A549 (cell line): ENCODE results near the gene WDR26. TPM values are rescaled to one million over a fixed set of nuclear protein-coding genes. Genes with fewer than 3 reads are reported as not detected.

Source experiments
- ATAC-seq, 2 experiments: fragments of 200-7000 bp in 1 of 2; fragments of >200 bp in 1 of 2; cut with Nextera tagmentation in 1 of 2; cut with Tn5 transposase in 1 of 2; 3 replicates each; pipeline versions ENCODE4 v1.8.0 to v1.9.1; 2018 to 2020; ENCODE audit warnings: mild to moderate bottlenecking in 1 of 2, moderate library complexity in 1 of 2
- CTCF ChIA-PET: fragments of 300-600 bp; sonication (Branson Sonifier 250); formaldehyde crosslinking; extraction: SDS; loops from one replicate; lab custom pipeline; 2021; ENCODE audit warnings: antibody characterized with exemption, inconsistent platforms; lab: Yijun Ruan, JAX
- POLR2A ChIA-PET: fragments of 350-600 bp; formaldehyde crosslinking; extraction: SDS; loops from one replicate; lab custom pipeline; 2021; ENCODE audit warnings: antibody characterized with exemption, inconsistent platforms; lab: Yijun Ruan, JAX
- DNase-seq, 2 experiments: peaks; one replicate each; pipeline versions ENCODE4 v3.0.0 to v3.0.0-alpha.2; 2011 to 2016; ENCODE audit warnings: low read depth in 1 of 2, low spot score in 1 of 2
- FAIRE-seq: peaks from 2 replicates; lab custom pipeline; 2011; peaks lifted over from hg19 to GRCh38; lab: Jason Lieb, UNC
- H3K27ac ChIP-seq, 2 experiments: fragments of >200 bp; sonication (Bioruptor Twin); formaldehyde crosslinking; 3 replicates each; pipeline ENCODE4 v1.5.1; 2016 to 2017
- H3K4me1 ChIP-seq: fragments of >200 bp; sonication (Bioruptor Twin); formaldehyde crosslinking; 3 replicates; pipeline ENCODE4 v1.6.1; 2016
- H3K4me2 ChIP-seq: fragments of >200 bp; sonication (Bioruptor Twin); formaldehyde crosslinking; 3 replicates; pipeline ENCODE4 v1.6.1; 2016
- H3K4me3 ChIP-seq: fragments of >200 bp; sonication (Bioruptor Twin); formaldehyde crosslinking; 3 replicates; pipeline ENCODE4 v1.5.1; 2016
- H3K9me3 ChIP-seq: fragments of >200 bp; sonication (Bioruptor Twin); formaldehyde crosslinking; 3 replicates; pipeline ENCODE4 v1.6.1; 2016
- CBX2 ChIP-seq: fragments of 200-600 bp; sonication (generic); IDR thresholded peaks from 2 replicates; pipeline ENCODE4 v1.6.1; 2016; ENCODE audit warnings: low read depth, mild to moderate bottlenecking, borderline replicate concordance
- CBX8 ChIP-seq: fragments of 200-600 bp; sonication (generic); IDR thresholded peaks from 2 replicates; pipeline ENCODE4 v1.6.1; 2016
- CEBPB ChIP-seq, 2 experiments: fragments of >200 bp in 1 of 2; sonication (Bioruptor Twin) in 1 of 2; formaldehyde crosslinking in 1 of 2; IDR thresholded peaks; 2 replicates each; pipeline ENCODE4 v1.6.1; 2012 to 2016
- CHD2 ChIP-seq: fragments of 150-350 bp; IDR thresholded peaks from 2 replicates; pipeline ENCODE4 v1.6.1; 2014; ENCODE audit warnings: low read length; ENCODE audit not compliant: partially characterized antibody
- CHD4 ChIP-seq: fragments of 200-600 bp; sonication (generic); IDR thresholded peaks from 2 replicates; pipeline ENCODE4 v1.6.1; 2016; ENCODE audit warnings: antibody characterized with exemption, mild to moderate bottlenecking, borderline replicate concordance
- JUN ChIP-seq, 2 experiments: fragments of >200 bp; sonication (Bioruptor Twin); formaldehyde crosslinking; IDR thresholded peaks; 2 replicates in 1 of 2; 3 replicates in 1 of 2; pipeline ENCODE4 v1.6.1; 2016 to 2017
- JUNB ChIP-seq: fragments of >200 bp; sonication (Bioruptor Twin); formaldehyde crosslinking; IDR thresholded peaks from 2 replicates; pipeline ENCODE4 v1.6.1; 2016
- KDM5A ChIP-seq: fragments of 200-600 bp; sonication (generic); IDR thresholded peaks from 2 replicates; pipeline ENCODE4 v1.6.1; 2016; ENCODE audit warnings: antibody characterized with exemption, mild to moderate bottlenecking
- MAFK ChIP-seq: fragments of 450-650 bp; IDR thresholded peaks from 2 replicates; pipeline ENCODE4 v1.6.1; 2014; ENCODE audit not compliant: partially characterized antibody
- MAZ ChIP-seq: fragments of 150-350 bp; IDR thresholded peaks from 2 replicates; pipeline ENCODE4 v1.6.1; 2014; ENCODE audit warnings: antibody characterized with exemption, low read depth, low read length, borderline replicate concordance
- NPAS2 ChIP-seq: fragments of 250-450 bp; sonication (Bioruptor Pico); IDR thresholded peaks from 2 replicates; pipeline ENCODE4 v1.8.0; 2022; ENCODE audit warnings: mild to moderate bottlenecking, moderate library complexity, borderline replicate concordance
- RAD21 ChIP-seq, 2 experiments: fragments of >200 bp in 1 of 2; sonication (Bioruptor Twin) in 1 of 2; formaldehyde crosslinking in 1 of 2; IDR thresholded peaks in 1 of 2; conservative IDR thresholded peaks in 1 of 2; 2 replicates in 1 of 2; 3 replicates in 1 of 2; pipeline ENCODE4 v1.6.1; 2012 to 2018; ENCODE audit warnings: inconsistent platforms in 1 of 2
- RFX5 ChIP-seq: fragments of 450-650 bp; IDR thresholded peaks from 2 replicates; pipeline ENCODE4 v1.7.1; 2014; ENCODE audit warnings: antibody characterized with exemption, mild to moderate bottlenecking, moderate library complexity
- RNF2 ChIP-seq: fragments of 200-600 bp; sonication (generic); IDR thresholded peaks from 2 replicates; pipeline ENCODE4 v1.6.1; 2016; ENCODE audit warnings: low read depth, mild to moderate bottlenecking, antibody characterized with exemption, moderate library complexity, borderline replicate concordance
- TFCP2L1 ChIP-seq: fragments of 250-450 bp; sonication (Bioruptor Pico); IDR thresholded peaks from 2 replicates; pipeline ENCODE4 v1.5.0; 2021; ENCODE audit warnings: mild to moderate bottlenecking
- ZC3H11A ChIP-seq: fragments of 450-650 bp; IDR thresholded peaks from 2 replicates; pipeline ENCODE4 v1.6.1; 2014; ENCODE audit warnings: antibody characterized with exemption, mild to moderate bottlenecking
- ZFP36 ChIP-seq: fragments of 450-650 bp; IDR thresholded peaks from 2 replicates; pipeline ENCODE4 v1.6.1; 2014; ENCODE audit warnings: borderline replicate concordance; ENCODE audit not compliant: partially characterized antibody
- WGBS: methylation state at CpG from one replicate; pipeline ENCODE4 v1.1.6; 2017; ENCODE audit errors: missing lambda C conversion rate; 5-methylcytosine and 5-hydroxymethylcytosine counted together
- polyA plus RNA-seq, 4 experiments: library from polyadenylated mRNA; depleted of rRNA in 3 of 4; stranded (reverse); fragments of >200 nt; fragmentation: RNase III in 1 of 4; extraction: RNeasy Plus Mini Kit Qiagen cat#74134 plus additional on column Dnase treatment in 1 of 4; gene quantifications; 2 replicates in 3 of 4; 3 replicates in 1 of 4; pipeline ENCODE4 v1.2.3, GENCODE V29; 2011 to 2017
- TF ChIP-seq, protein P1 (sequence below): IDR thresholded peaks from 2 replicates; pipeline ENCODE4 v1.6.1; 2012; ENCODE audit warnings: low read depth, borderline replicate concordance
- TF ChIP-seq, protein P2 (sequence below): fragments of >200 bp; sonication (Bioruptor Twin); formaldehyde crosslinking; IDR thresholded peaks from 2 replicates; pipeline ENCODE4 v1.6.1; 2016
- TF ChIP-seq, protein P3 (sequence below): IDR thresholded peaks from 2 replicates; pipeline ENCODE4 v1.6.1; 2012

WDR26 gene
- polyA plus RNA-seq, 2 of the 4 experiments (the other 2 are of a cell fraction), result 38.4 to 45.2 TPM

DNA sequence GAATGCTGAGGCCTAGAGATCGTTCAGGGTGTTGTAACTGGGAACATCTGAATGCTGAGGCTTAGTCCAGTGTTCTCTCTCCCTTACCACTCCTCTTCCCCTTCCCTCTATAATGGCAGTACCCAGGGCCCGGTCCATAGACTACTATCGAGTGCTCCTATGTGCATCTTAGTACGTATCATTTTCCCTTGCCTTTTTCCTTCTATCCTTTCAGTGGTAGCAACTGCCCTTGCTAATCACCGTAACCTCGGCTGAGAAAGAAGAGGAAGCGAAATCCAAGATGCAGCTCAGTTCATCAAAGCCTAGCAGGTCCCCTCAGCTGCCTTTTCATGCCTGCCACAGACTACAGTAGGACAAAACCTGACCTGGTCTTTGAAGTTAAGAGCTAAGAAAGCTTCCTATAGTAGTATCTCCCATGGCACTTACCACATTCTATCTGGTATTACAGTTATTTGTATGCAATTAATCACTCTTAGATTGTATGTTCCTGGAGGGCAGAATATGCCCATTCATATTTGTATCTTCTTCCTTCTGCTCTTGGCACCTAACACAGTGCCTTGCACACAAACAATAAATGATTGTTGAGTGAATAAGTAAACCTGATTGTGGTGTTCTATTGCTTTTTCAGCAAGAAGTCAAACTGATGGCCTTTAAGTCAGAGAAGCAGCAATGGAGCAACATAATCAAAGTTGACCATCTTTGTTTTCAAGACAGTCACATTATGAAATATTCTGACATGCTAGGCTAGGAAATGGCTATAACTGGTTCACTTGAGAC, 55.6 kb downstream of the WDR26 start:
- Histone ChIP-seq H3K9me3 (no peaks in the 10 kb centered on the region), H3K4me3 (no peak overlapping the region), H3K27ac (no peak overlapping the region), H3K4me2 (no peak overlapping the region), H3K4me1 (peaks cover 4% of the 10 kb centered on the region; the same call in 1 of the 3 replicates)
- TF ChIP-seq, protein P1, sequence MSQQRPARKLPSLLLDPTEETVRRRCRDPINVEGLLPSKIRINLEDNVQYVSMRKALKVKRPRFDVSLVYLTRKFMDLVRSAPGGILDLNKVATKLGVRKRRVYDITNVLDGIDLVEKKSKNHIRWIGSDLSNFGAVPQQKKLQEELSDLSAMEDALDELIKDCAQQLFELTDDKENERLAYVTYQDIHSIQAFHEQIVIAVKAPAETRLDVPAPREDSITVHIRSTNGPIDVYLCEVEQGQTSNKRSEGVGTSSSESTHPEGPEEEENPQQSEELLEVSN, result no peak
- 91% methylated on average over 7 of the region's 7 CpGs for WGBS
- ATAC-seq (no peak), FAIRE-seq (no peak), DNase-seq (no peak)
- POLR2A ChIA-PET, result no interaction called here
- CTCF ChIA-PET, result no interaction called here

DNA sequence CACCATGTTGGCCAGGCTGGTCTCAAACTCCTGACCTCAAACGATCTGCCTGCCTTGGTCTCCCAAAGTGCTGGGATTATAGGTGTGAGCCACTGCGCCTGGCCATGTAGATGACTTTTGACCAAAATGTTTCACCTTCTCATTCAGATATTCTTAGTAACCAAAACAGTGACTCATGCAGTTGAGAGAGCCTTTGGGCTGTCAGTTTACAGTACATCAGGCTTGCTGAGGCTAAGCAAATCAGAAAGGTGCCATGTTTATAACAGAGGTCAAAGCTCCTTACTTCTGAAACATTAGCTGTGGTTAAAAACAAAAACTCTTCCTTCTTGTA, 57.0 kb downstream of the WDR26 start:
- ChIA-PET CTCF (interaction anchor here (0.8 to 1.8 kb wide), 3 partner anchors 9 to 136 kb away, joined by 3 to 4 read pairs (median 3); no protein-coding TSS in a partner anchor), POLR2A (no interaction called here)
- H3K9me3 ChIP-seq, result no peaks in the 10 kb centered on the region
- H3K4me3 ChIP-seq, result no peak overlapping the region
- ATAC-seq, result no peak; a peak in 1 of 6 replicates
- WGBS, result 77% methylated on average over 2 of the region's 2 CpGs
- no peak for FAIRE-seq
- H3K4me2 ChIP-seq, result no peak overlapping the region
- no peak for TF ChIP-seq RAD21 (conservative IDR thresholded peaks at IDR 0.05 in 1 of 2, IDR thresholded peaks at IDR 0.05 in 1 of 2)
- TF ChIP-seq ZFP36, result no peak
- no peak for TF ChIP-seq JUNB
- TF ChIP-seq MAFK, result no peak
- TF ChIP-seq, protein P2, sequence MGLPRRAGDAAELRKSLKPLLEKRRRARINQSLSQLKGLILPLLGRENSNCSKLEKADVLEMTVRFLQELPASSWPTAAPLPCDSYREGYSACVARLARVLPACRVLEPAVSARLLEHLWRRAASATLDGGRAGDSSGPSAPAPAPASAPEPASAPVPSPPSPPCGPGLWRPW, result no peak
- no peak overlapping the region for H3K27ac ChIP-seq
- DNase-seq, result no peak
- H3K4me1 ChIP-seq, result peaks cover 4% of the 10 kb centered on the region; the same call in 1 of the 3 replicates

DNA sequence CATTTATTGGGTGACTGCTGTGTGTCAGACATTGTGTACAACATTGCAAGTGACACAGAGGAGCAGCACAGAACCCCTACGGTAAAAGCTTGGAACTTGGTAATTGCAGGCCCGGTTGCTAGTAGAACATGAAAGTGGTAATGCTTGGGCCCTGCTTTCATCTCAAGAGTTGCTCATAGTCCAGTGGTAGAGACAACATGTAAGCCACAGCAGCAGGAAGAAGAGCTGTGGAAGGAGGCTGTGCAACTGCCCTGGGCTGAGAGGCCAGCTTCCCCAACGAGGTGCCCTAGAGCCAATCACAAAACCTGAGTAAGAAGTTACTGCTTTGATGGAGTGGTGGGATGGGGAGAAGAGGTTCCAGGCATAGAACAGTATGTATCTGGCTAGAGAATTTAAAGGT, 59.5 kb downstream of the WDR26 start:
- H3K9me3 ChIP-seq, result no peaks in the 10 kb centered on the region
- DNase-seq (no peak), ATAC-seq (no peak), FAIRE-seq (no peak)
- ChIA-PET POLR2A (no interaction called here), CTCF (interaction anchor here (0.6 to 1.4 kb wide), 3 partner anchors 10 to 548 kb away, joined by 3 read pairs; no protein-coding TSS in a partner anchor)
- peaks cover 4% of the 10 kb centered on the region; the same call in 1 of the 3 replicates for H3K4me1 ChIP-seq
- H3K4me3 ChIP-seq, result no peak overlapping the region
- WGBS, result 87% methylated on average over 3 of the region's 3 CpGs
- TF ChIP-seq MAZ, result no peak
- TF ChIP-seq ZC3H11A, result no peak
- H3K27ac ChIP-seq, result no peak overlapping the region
- no peak overlapping the region for H3K4me2 ChIP-seq

DNA sequence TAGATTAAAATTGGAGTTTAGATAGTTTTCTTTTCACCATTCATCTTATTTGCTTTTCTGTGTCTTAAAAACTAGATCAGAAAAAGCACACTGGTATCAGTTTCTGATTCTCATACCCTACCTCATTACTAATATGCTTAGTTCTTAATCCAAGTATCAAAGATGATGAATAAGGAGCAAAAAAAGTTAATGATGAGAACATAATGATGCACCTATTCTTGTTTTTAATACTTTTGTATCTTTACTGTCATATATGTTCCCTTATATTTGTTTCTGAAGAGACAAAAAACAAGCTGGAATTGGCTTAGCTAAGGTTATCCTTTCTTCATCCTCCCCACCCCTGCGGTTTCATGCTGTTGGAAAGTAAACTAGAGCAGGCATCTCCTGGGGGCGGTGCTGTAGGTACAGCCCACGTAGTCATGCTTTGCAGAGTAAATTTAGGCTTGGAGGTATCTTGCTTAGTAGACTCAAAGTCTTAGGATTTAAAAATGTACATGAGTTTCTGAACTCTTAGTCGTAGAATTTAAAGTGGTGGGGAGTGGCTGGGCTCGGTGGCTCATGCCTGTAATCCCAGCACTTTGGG, 61.5 kb downstream of the WDR26 start:
- Histone ChIP-seq H3K27ac (no peak overlapping the region), H3K4me3 (no peak overlapping the region), H3K4me2 (no peak overlapping the region), H3K9me3 (no peaks in the 10 kb centered on the region), H3K4me1 (peaks cover 4% of the 10 kb centered on the region; the same call in 1 of the 3 replicates)
- CTCF ChIA-PET, result interaction anchor here (1.2 kb wide), 1 partner anchor 84 kb away, joined by 3 read pairs; no protein-coding TSS in a partner anchor
- POLR2A ChIA-PET, result no interaction called here
- FAIRE-seq (no peak), DNase-seq (no peak), ATAC-seq (no peak)
- WGBS, result 94% methylated on average over 5 of the region's 5 CpGs
- TF ChIP-seq CBX2 (no peak), KDM5A (no peak), RAD21 (conservative IDR thresholded peaks at IDR 0.05 in 1 of 2, IDR thresholded peaks at IDR 0.05 in 1 of 2) (no peak), TFCP2L1 (CRISPR knock-in tag) (no peak)
- TF ChIP-seq, all 56 proteins: peak for 0

DNA sequence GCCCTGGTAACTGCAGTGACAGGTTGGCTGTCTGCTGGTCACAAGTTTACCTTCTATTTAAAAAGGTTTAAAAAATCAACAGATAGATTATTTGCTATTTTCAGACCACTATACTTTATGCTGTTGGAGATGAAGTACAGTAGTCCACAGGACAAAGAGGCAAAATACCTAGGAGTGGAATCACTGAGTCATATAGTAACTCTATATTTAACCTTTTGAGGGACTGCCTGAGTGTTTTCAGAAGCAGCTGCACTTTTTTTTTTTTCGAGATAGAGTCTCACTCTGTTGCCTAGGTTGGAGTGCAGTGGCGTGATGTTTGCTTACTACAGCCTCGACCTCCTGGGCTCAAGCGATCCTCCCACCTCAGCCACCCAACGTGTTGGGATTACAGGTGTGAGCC, 66.2 kb downstream of the WDR26 start:
- no peak for ATAC-seq
- no peak overlapping the region for H3K27ac ChIP-seq
- H3K4me3 ChIP-seq, result no peak overlapping the region
- no peak for FAIRE-seq
- DNase-seq, result no peak
- ChIA-PET CTCF (interaction anchor here (0.8 to 1.6 kb wide), 3 partner anchors 27 to 236 kb away, joined by 3 to 4 read pairs (median 4); no protein-coding TSS in a partner anchor), POLR2A (no interaction called here)
- H3K4me2 ChIP-seq, result no peak overlapping the region
- WGBS, result 91% methylated on average over 5 of the region's 5 CpGs
- TF ChIP-seq JUN (IDR thresholded peaks at IDR 0.05) (no peak), MAFK (no peak), CEBPB (IDR thresholded peaks at IDR 0.05) (no peak), CBX2 (no peak), CHD4 (no peak), RFX5 (no peak), CHD2 (no peak), RNF2 (no peak), NPAS2 (CRISPR knock-in tag) (no peak), CBX8 (no peak), ZC3H11A (no peak)
- TF ChIP-seq, protein P3, sequence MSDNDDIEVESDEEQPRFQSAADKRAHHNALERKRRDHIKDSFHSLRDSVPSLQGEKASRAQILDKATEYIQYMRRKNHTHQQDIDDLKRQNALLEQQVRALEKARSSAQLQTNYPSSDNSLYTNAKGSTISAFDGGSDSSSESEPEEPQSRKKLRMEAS, result no peak
- no peaks in the 10 kb centered on the region for H3K9me3 ChIP-seq
- H3K4me1 ChIP-seq, result no peaks in the 10 kb centered on the region
